Measurements from ENCODE around the gene RHOT1.
"Not testable (repeated sequence)": the region's sequence is repeated elsewhere in the genome, so short reads cannot be mapped to it uniquely, and the experiment has no call there.

Gene RHOT1

GRCh38 chr17:32124985-32125847, 17.1 kb upstream of the RHOT1 start:
- DNase-seq = no peak

- no peak for DNase-seq
Measured at GRCh38 chr17:32125848-32126153, 16.5 kb upstream of the RHOT1 start.

DNA sequence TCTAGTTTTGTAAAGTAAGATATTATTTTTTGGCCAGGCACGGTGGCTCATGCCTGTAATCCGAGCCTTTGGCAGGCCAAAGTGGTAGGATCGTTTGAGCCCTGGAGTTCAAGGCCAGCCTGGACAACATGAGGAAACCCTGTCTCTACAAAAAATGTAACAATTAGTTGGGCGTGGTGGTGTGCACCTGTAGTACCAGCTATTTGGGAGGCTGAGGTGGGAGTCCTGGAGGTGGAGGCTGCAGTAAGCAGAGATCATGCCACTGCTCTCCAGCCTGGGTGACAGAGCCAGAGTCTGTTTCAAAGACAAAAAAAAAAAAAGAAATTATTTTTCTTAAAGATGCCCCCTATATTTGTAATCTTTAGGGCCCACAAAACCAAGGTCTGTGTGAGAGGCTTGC, 16.0 kb upstream of the RHOT1 start:
- no peak for DNase-seq

DNA sequence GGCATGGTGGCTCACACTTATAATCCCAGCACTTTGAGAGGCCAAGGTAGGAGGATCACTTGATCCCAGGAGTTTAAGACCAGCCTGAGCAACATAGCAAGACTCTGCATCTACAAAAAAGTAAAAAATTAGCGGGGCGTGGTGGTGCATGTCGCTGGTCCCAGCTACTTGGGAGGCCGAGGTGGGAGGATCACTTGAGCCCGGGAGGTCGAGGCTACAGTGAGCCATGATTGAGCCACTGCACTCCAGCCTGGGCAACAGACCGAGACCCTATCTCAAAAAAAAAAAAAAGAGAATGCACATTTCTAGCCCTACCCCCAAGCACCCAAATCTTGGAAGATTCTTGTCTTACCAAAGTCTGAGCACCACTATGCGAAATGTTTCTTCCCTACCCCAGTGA, 15.6 kb upstream of the RHOT1 start:
- DNase-seq = no peak

DNA sequence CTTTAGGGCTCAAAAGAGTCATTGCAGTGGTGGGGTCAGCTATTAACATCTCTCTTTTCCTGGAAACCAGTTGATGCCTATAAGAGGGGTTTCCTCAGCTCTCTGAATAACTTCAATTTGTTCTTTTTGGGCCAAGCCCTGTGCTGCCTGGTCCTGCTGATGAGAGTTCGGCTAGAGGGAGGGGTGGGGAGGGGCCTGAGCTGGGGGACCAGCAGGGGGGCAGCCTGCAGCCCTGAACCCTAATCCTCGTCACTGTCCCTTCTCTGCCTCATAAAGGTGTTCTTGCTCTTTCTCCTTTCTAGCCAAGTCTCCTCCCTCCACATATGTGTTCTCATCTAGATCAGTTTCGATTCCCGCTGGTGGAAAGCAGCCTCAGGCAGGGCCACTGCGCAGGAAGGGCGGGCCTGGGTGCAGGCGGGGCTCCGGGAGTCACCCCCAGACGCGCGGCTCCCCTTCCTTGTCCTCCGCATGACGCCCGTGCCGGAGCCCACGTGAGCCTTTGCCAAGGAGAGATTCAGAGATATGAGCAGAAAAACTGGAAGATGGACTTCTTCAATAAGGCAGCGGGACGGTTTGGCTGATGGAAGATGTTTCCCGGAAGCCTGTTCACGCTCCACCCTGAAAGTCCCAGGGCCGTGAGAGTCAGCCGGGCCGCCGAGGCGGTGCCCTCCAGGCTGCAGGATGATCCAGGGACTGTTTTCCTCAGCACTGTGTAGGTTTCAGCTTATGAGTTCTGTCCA, 15.0 kb upstream of the RHOT1 start:
- peak; percentile 39 for DNase-seq

DNA sequence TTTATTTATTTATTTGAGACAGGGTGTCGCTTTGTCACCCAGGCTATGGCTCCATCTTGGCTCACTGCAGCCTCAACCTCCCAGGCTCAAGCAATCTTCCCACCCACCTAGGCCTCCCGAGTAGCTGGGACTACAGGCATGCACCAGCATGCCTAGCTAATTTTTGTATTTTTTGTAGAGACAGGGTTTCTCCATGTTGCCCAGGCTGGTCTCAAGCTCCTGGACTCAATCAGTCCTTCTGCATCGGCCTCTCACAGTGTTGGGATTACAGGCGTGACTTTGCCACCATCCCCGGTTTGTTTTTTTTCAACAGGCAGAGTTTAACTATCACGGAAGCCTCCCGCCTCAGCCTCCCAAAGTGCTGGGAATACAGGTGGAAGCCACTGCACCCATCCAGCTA, 13.8 kb upstream of the RHOT1 start:
- DNase-seq = not testable (repeated sequence)

DNA sequence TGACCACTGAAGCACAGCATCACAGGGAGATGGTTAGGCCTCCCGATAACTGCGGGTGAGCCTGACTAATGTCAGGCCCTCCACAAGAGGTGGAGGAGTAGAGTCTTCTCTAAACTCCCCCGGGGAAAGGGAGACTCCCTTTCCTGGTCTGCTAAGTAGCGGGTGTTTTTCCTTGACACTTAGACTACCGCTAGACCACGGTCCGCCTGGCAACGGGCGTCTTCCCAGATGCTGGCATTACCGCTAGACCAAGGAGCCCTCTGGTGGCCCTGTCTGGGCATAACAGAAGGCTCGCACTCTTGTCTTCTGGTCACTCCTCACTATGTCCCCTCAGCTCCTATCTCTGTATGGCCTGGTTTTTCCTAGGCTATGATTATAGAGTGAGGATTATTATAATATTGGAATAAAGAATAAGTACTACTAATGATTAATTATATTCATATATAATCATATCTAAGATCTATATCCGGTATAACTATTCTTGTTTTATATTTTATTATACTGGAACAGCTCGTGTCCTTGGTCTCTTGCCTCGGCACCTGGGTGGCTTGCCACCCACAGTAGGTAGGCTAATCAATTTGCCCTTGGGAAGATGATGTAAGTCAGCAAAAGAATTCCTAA, 6.7 kb upstream of the RHOT1 start:
- DNase-seq = not testable (repeated sequence)

DNA sequence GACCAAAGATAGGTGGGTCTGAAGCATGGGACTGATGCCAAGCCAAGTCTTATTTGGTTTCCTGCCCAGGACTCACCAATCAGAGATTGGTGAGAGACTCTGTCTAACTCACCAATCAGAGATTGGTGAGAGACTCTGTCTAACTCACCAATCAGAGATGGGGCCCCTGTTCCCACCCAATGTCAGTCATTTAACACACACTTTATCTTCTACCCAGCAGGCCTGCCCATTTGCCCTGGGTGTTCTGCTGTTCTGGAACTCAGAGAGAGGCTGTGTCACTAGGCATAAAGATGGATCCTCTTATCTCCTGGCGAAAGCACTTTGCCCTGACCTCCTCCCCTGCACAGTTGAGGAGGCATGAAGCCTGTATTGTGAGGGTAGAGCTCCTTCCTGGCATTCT, 5.4 kb upstream of the RHOT1 start:
- DNase-seq = no peak

GRCh38 chr17:32139504-32139903, 2.8 kb upstream of the RHOT1 start:
- DNase-seq = not testable (repeated sequence)

- DNase-seq = no peak
Measured at GRCh38 chr17:32141258-32141657, 1.0 kb upstream of the RHOT1 start.

DNA sequence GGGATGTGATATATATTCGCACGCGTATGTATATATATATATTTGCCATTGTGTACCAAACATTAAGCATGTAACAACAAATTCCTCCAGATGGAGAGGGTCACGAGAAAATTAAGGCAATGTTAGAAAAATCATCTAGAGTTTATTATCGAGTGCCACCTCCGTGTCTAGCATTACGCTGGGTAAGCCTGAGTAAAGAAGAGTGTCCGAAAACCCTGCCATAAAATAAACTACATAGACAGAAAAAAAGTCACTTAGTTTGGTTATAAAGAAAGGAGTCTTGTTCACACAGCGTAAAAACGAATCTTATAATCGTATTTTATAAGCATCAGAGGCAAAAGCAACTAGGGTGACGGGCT, 644 bp upstream of the RHOT1 start:
- DNase-seq = no peak

DNA sequence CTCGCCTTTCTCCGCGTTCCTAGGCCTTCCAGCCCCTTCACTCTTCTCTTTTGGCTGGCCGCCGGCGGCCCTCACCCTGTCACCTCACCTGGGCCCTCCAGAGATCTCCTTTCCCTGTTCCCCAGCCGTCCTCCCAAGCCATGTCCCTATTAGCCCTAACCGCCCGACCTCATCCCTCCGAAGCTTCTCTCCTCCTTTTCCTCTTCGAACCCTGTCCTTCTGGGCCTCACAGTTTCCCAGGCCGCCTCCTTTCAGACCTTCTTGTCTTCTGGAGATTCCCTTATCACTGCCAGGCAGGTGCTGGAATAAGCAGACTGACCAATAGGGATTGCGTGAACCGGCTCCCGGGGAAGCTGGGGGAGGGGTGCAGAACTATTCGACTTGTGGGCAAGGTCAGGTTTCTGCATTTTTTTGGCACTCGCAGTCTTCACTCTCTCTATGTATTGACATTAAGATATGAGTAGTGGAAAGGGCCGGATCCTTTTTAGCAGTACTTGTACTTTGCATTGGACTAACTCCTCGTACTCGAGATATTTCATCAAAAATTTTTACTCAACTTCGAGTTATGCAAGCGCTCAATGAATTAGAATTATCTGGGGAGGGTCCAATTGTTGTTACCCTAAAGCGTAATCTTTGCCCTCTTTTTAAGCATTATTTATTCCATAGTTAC, 690 bp downstream of the RHOT1 start:
- DNase-seq = no peak

- DNase-seq = no peak
Measured at GRCh38 chr17:32143527-32143870, 1.2 kb downstream of the RHOT1 start.

- not testable (repeated sequence) for DNase-seq
Measured at GRCh38 chr17:32144442-32144841, 2.1 kb downstream of the RHOT1 start.

- no peak for DNase-seq
Measured at GRCh38 chr17:32148351-32148750, 6.0 kb downstream of the RHOT1 start.

DNA sequence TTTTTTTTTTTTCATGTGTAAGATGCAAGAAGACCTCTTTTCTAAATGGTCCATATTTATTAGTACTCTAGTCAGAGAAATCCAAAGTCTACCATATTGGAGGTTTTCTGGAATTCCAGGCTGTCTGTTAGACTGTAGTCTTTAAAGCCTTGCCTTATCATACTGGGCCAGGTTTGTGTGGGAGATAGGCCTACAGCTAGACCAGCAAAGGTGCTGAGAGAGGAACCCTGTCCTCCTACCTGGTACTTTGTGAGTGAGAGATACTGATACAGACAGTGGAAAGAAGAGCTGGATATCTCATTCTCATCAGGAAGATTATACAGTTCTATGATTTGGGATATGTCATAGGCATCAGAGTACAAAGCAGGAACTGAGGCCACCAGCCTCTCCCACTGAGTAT, 8.1 kb downstream of the RHOT1 start:
- no peak for DNase-seq

DNA sequence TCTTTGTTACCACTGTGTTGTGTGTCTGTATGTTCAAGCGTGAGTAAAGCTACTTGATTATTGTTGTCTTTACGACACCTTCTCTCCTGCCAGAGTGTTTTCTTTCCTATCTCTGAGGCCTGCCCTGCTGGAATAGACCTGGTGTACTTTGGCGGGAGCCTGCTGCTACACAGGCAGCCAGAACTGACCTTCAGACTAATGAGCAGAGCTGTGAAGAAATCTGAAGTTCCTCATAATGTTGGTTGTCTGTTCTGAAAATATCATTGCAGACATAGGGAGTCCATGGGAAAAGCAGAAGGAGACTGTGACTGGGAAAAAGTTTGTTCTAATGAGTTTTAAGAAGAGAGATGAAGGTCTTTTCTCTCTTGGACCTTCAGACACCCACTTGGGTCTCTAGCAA, 9.8 kb downstream of the RHOT1 start:
- no peak for DNase-seq

DNA sequence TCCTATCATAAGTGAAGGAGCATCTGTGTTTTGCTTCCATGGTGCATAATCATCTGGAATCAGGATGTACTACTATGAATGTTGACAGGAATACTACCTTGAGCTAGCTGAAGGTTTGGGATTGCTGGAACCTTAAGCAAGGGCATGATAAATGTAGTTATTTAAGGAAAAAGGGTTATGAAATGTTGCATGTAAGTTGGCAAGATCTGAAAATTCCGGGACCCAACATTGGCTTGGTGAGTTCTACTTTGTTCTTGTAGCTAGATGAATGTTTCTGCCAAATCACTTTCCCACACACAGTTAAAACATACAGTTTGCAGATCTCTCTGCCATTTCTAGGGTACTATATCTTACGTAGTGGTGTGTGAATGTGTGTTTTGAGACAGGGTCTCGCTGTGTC, 13.6 kb downstream of the RHOT1 start:
- DNase-seq = no peak

GRCh38 chr17:32156656-32157055, 14.4 kb downstream of the RHOT1 start:
- DNase-seq = no peak

GRCh38 chr17:32157225-32157624, 14.9 kb downstream of the RHOT1 start:
- DNase-seq = no peak

- no peak for DNase-seq
Measured at GRCh38 chr17:32158870-32159585, 16.7 kb downstream of the RHOT1 start.

DNA sequence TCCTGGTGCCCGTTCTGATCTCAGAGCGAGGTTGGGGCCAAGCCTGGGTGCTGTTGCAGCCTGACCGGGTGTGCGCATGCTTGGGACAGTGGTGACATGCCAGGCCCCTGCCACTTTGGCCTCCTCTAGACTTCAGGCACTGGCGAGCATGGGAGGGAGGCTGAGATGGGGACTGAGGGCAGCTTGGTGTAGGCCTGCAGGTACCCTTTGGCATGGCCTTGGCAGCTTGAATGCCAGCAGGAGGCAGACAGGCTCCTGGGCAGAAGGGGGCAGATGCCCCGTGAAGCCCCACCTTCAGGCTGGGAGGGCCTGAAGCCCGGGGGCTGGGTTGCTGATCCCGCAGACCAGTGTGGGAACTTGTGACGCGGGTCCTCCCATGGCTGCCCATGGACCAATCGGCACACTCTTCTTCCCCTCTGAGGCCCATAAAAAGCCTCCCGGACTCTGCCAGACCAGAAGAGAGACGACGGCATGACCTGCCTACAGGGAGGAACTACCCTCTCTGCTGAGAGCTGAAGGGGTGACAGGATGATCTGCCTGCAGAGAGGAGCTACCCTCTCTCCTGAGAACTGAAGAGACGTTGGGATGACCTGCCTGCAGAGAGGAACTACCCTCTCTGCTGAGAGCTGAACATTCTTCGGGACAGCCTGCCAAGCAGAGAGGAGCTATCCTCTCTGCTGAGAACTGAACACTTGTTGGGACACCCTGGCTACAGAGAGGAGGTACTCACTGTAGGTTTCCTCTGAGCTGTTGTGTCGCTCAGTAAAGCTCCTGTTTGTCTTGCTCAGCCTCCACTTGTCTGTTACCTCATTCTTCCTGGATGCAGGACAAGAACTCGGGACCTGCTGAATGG, 17.5 kb downstream of the RHOT1 start:
- DNase-seq = no peak

Measured in DMS153 (cell line).